Hepatocyte (in vitro differentiated cells): ENCODE data around the gene ZNF512. TPM values are rescaled to one million over a fixed set of nuclear protein-coding genes. Genes with fewer than 3 reads are reported as not detected.
"Not testable (repeated sequence)": the region's sequence is repeated elsewhere in the genome, so short reads cannot be mapped to it uniquely, and the experiment has no call there.

ENCODE experiments used
- DNase-seq: peaks from one replicate; pipeline ENCODE4 v3.0.0-alpha.2; 2016; ENCODE audit warnings: low spot score
- H2AFZ ChIP-seq: fragments of 200-600 bp; sonication (generic); 2 replicates; pipeline ENCODE4 v1.6.0; 2016; ENCODE audit warnings: antibody characterized with exemption, mild to moderate bottlenecking
- H3K27ac ChIP-seq: fragments of 200-600 bp; sonication (generic); 2 replicates; pipeline ENCODE4 v1.5.1; 2016; ENCODE audit warnings: mild to moderate bottlenecking
- H3K27me3 ChIP-seq: fragments of 200-600 bp; sonication (generic); 2 replicates; pipeline ENCODE4 v1.6.1; 2016
- H3K36me3 ChIP-seq: fragments of 200-600 bp; sonication (generic); replicated peaks from 2 replicates; pipeline ENCODE4 v1.5.1; 2016; ENCODE audit warnings: low read depth; ENCODE audit not compliant: insufficient read depth
- H3K4me1 ChIP-seq: fragments of 200-600 bp; sonication (generic); 2 replicates; pipeline ENCODE4 v1.5.1; 2016; ENCODE audit warnings: mild to moderate bottlenecking, moderate library complexity; ENCODE audit not compliant: insufficient read depth
- H3K4me2 ChIP-seq: fragments of 200-600 bp; sonication (generic); 2 replicates; pipeline ENCODE4 v1.6.0; 2016
- H3K4me3 ChIP-seq: fragments of 200-600 bp; sonication (generic); 2 replicates; pipeline ENCODE4 v1.5.1; 2016; ENCODE audit warnings: mild to moderate bottlenecking
- H3K79me2 ChIP-seq: fragments of 200-600 bp; sonication (generic); 2 replicates; pipeline ENCODE4 v1.6.0; 2017; ENCODE audit warnings: mild to moderate bottlenecking
- H3K9me2 ChIP-seq: fragments of 200-600 bp; sonication (generic); replicated peaks from 2 replicates; pipeline ENCODE4 v1.6.0; 2017; ENCODE audit warnings: mild to moderate bottlenecking; ENCODE audit not compliant: insufficient read depth
- H3K9me3 ChIP-seq: fragments of 200-600 bp; sonication (generic); 2 replicates; pipeline ENCODE4 v1.5.1; 2016; ENCODE audit warnings: low read depth, mild to moderate bottlenecking
- H4K20me1 ChIP-seq: fragments of 200-600 bp; sonication (generic); 2 replicates; pipeline ENCODE4 v1.6.0; 2016; ENCODE audit warnings: mild to moderate bottlenecking; ENCODE audit not compliant: insufficient read depth, poor library complexity, severe bottlenecking
- EZH2 ChIP-seq: fragments of 200-600 bp; sonication (generic); IDR thresholded peaks from 2 replicates; pipeline ENCODE4 v1.6.1; 2016; ENCODE audit warnings: antibody characterized with exemption, mild to moderate bottlenecking, borderline replicate concordance
- EZH2phosphoT487 ChIP-seq: fragments of 200-600 bp; sonication (generic); IDR thresholded peaks from one replicate; pipeline ENCODE4 v1.6.1; 2018; ENCODE audit warnings: antibody characterized with exemption, mild to moderate bottlenecking, low read depth, moderate library complexity; ENCODE audit not compliant: unreplicated experiment, severe bottlenecking
- WGBS: methylation state at CpG from one replicate; pipeline ENCODE4 v1.1.6; 2016; ENCODE audit warnings: low lambda C conversion rate; ENCODE audit errors: missing lambda C conversion rate; 5-methylcytosine and 5-hydroxymethylcytosine counted together
- polyA plus RNA-seq: library from polyadenylated mRNA; unstranded; fragments of >200 nt; fragmentation: Nextera tagmentation; extraction: Ambion mirVana; gene quantifications from 2 replicates; pipeline ENCODE4 v1.2.1, GENCODE V29; 2016
- total RNA-seq: library from RNA; depleted of rRNA; stranded (reverse); fragments of >200 nt; gene quantifications from 2 replicates; pipeline ENCODE4 v1.2.3, GENCODE V29; 2014
- TF ChIP-seq, protein P1 (sequence below): fragments of 200-600 bp; sonication (generic); IDR thresholded peaks from 2 replicates; pipeline ENCODE4 v1.5.1; 2016; ENCODE audit warnings: antibody characterized with exemption, mild to moderate bottlenecking; ENCODE audit not compliant: poor library complexity

Gene ZNF512
- total and polyA plus RNA-seq, 2 experiments from 2014 or later: 19.9 to 27.7 TPM

GRCh38 chr2:27588308-27588707 lies 5.5 kb downstream of the ZNF512 start:
- Histone ChIP-seq H4K20me1 (peaks cover 4% of the 10 kb centered on the region), H2AFZ (no peak overlapping the region), H3K9me3 (no peaks in the 10 kb centered on the region), H3K79me2 (peaks cover 100% of the 10 kb centered on the region), H3K4me3 (no peak overlapping the region), H3K9me2 (no peaks in the 10 kb centered on the region), H3K4me2 (no peak overlapping the region), H3K4me1 (peaks cover 15% of the 10 kb centered on the region), H3K27me3 (no peaks in the 10 kb centered on the region), H3K36me3 (no peaks in the 10 kb centered on the region), H3K27ac (no peak overlapping the region)
- no peak for TF ChIP-seq EZH2phosphoT487
- TF ChIP-seq EZH2: no peak
- TF ChIP-seq, protein P1, sequence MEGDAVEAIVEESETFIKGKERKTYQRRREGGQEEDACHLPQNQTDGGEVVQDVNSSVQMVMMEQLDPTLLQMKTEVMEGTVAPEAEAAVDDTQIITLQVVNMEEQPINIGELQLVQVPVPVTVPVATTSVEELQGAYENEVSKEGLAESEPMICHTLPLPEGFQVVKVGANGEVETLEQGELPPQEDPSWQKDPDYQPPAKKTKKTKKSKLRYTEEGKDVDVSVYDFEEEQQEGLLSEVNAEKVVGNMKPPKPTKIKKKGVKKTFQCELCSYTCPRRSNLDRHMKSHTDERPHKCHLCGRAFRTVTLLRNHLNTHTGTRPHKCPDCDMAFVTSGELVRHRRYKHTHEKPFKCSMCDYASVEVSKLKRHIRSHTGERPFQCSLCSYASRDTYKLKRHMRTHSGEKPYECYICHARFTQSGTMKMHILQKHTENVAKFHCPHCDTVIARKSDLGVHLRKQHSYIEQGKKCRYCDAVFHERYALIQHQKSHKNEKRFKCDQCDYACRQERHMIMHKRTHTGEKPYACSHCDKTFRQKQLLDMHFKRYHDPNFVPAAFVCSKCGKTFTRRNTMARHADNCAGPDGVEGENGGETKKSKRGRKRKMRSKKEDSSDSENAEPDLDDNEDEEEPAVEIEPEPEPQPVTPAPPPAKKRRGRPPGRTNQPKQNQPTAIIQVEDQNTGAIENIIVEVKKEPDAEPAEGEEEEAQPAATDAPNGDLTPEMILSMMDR: no peak
- WGBS: 100% methylated on average over 2 of the region's 2 CpGs
- no peak for DNase-seq

GRCh38 chr2:27591745-27592144 lies 8.9 kb downstream of the ZNF512 start:
- TF ChIP-seq, protein P1: no peak
- no peak for TF ChIP-seq EZH2phosphoT487
- no peak for TF ChIP-seq EZH2
- peaks cover 96% of the 10 kb centered on the region for H3K79me2 ChIP-seq
- H3K4me2 ChIP-seq: no peak overlapping the region

GRCh38 chr2:27593240-27593639 lies 10.4 kb downstream of the ZNF512 start:
- H3K36me3 ChIP-seq: no peaks in the 10 kb centered on the region
- H4K20me1 ChIP-seq: peaks cover 10% of the 10 kb centered on the region
- WGBS: 97% methylated on average over 2 of the region's 2 CpGs
- H3K4me2 ChIP-seq: no peak overlapping the region
- no peak overlapping the region for H2AFZ ChIP-seq
- TF ChIP-seq EZH2: no peak
- no peak for TF ChIP-seq EZH2phosphoT487
- TF ChIP-seq, protein P1: no peak
- no peaks in the 10 kb centered on the region for H3K27me3 ChIP-seq
- H3K4me1 ChIP-seq: no peaks in the 10 kb centered on the region
- no peak for DNase-seq
- no peaks in the 10 kb centered on the region for H3K9me3 ChIP-seq
- H3K27ac ChIP-seq: no peak overlapping the region
- H3K79me2 ChIP-seq: peaks cover 96% of the 10 kb centered on the region
- no peak overlapping the region for H3K4me3 ChIP-seq
- no peaks in the 10 kb centered on the region for H3K9me2 ChIP-seq

More at GRCh38 chr2:27591745-27592144, 8.9 kb downstream of the ZNF512 start:
- H3K4me3 ChIP-seq: no peak overlapping the region
- no peaks in the 10 kb centered on the region for H3K9me3 ChIP-seq
- no peaks in the 10 kb centered on the region for H3K36me3 ChIP-seq
- no peaks in the 10 kb centered on the region for H3K9me2 ChIP-seq
- H3K27ac ChIP-seq: no peak overlapping the region
- H3K27me3 ChIP-seq: no peaks in the 10 kb centered on the region
- 97% methylated on average over 3 of the region's 3 CpGs for WGBS
- no peaks in the 10 kb centered on the region for H3K4me1 ChIP-seq
- H2AFZ ChIP-seq: no peak overlapping the region
- no peak for DNase-seq
- peaks cover under 1% of the 10 kb centered on the region for H4K20me1 ChIP-seq

- DNase-seq, H3K9me2 ChIP-seq, H3K27ac ChIP-seq, H3K4me2 ChIP-seq, H3K9me3 ChIP-seq, H3K36me3 ChIP-seq, H3K4me1 ChIP-seq, H3K4me3 ChIP-seq, H3K27me3 ChIP-seq, H2AFZ ChIP-seq: not testable (repeated sequence)
- H4K20me1 ChIP-seq: peaks cover 12% of the 10 kb centered on the region
- 96% methylated on average over 15 of the region's 45 CpGs for WGBS
- H3K79me2 ChIP-seq: peaks cover 96% of the 10 kb centered on the region
Measured at GRCh38 chr2:27594020-27594703, 11.3 kb downstream of the ZNF512 start.

DNA sequence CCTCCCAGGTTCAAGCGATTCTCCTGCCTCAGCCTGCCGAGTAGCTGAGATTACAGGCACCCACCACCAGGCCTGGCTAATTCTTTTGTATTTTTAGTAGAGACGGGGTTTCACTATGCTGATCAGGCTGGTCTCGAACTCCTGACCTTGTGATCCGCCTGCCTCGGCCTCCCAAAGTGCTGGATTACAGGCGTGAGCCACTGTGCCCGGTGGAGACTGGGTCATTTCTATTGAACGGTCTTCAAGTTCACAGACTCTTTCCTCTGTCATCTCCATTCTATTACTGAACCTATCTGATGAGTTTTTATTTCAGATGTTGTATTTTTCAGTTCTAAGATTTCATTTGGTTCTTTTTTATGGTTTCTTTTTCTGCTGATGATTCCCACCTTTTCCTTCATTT lies 12.6 kb downstream of the ZNF512 start:
- not testable (repeated sequence) for H2AFZ ChIP-seq, H3K4me3 ChIP-seq, H3K4me1 ChIP-seq, H3K27me3 ChIP-seq, H3K4me2 ChIP-seq, H3K9me2 ChIP-seq, DNase-seq, H3K9me3 ChIP-seq, H3K27ac ChIP-seq, H3K36me3 ChIP-seq
- Histone ChIP-seq H3K79me2 (peaks cover 95% of the 10 kb centered on the region), H4K20me1 (peaks cover 21% of the 10 kb centered on the region)
- whole genome bisulfite sequencing: over 99% methylated on average over 9 of the region's 9 CpGs
